HG03342 (cell line): ENCODE results near the gene MRPL9.

Experiments used
- ATAC-seq: cut with Tn5 transposase; IDR thresholded peaks from one replicate; pipeline ENCODE4 v1.9.1; 2021; ENCODE audit warnings: mild to moderate bottlenecking, moderate library complexity; ENCODE audit not compliant: unreplicated experiment

MRPL9 gene

GRCh38 chr1:151762941-151763921 is at the start of gene MRPL9:
MRPL9 (minus strand) TSS chr1:151763496; CDS start chr1:151763479, 17 bp downstream.
- peak; percentile 87 for ATAC-seq

GRCh38 chr1:151811181-151811580 is 47.9 kb upstream of the MRPL9 start:
- ATAC-seq: no peak

DNA sequence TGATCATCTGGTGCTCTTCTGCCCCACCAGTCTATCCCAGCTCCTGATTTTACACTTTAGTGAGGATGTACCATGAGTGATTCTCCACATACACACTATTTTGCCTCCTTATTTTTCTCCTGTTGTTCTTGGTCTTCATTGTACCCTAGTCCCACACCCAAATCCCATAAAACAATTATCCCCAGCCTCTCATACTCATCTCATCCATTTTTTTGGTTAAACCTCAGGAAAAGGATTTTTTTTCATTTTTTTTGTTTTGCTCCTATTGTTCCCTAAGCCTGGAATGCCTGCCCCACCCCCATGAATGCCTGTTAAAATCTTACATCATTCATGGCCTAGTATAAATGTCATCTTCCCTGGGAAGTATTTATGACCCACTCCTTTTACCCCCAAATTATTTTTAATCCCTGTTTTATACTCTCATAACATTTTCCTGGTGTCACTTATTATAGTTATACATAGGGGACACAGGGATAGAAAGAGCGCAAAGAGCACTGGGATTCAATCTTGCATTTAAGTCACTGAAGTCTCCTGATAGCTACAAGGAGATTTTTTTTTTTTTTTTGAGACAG is 46.8 kb upstream of the MRPL9 start:
- no peak for ATAC-seq

DNA sequence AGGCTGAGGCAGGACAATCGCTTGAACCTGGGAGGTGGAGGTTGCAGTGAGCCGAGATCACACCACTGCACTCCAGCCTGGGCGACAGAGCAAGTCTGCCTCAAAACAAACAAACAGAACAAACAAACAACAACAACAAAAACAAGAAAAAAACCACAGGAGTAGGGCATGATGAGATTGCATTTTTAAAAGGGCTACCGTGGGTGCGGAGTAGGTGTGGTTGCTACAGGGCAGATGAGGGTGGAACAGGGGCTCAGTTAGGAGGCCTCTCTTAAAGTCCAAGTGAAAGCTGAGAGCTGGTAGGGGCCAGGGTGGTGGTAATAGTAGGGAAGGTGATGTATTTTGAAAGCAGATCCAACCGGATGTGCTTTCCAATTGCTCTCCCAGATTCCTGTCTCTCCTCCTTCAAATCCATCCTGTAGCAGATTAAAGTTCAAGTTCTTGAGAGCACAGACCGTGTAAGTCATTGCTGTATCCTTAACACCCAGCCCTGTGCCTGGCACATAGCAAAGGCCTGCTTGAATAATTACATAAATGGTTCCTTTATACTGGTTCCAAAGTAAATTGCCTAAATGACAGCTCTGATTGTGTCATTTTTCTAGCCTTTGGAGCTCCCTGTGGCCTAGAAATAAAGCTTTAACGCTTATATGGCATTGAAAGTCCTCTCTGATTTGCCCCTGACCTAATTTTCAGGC is 46.1 kb upstream of the MRPL9 start:
- no peak for ATAC-seq

DNA sequence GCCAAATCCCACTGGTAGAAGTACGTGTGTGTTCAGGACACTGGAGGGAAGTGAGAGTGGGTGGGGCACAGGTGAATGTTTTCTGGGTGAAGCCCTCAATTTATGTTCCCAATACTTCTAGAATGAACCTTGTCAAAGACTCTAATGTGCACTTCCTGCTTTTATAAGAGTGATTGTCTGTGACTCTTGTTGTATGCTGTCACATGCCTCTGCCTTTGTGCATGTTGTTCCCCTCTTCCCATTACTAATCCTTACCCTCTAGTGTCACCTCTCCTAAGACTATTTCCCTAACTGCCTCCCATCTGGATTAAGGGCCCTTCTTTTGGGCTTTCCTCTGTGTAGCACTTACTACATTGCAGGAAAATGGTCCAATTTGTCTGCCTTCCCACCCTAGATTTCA is 44.5 kb upstream of the MRPL9 start:
- ATAC-seq: no peak

GRCh38 chr1:151807131-151807530 is 43.8 kb upstream of the MRPL9 start:
- ATAC-seq: no peak

DNA sequence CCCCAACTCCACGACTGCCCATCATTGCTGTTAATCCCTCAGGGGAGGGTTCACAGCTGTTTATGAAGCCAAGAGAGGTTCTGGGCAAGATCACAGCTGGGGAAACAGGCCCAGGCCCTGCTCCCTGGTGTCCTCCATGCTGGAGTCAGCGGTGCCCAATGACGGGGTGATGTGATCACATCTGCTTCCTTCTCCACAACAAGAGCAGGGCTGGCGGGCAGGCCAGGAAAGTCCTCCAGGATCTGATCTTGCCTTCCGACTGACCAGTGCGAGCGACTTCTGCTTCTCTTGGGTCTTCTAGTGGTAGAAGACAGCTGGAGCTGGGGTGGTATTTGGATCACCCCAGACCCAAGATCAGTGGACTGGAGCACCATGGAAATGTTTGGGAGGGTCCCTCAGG is 42.9 kb upstream of the MRPL9 start:
- ATAC-seq: no peak

DNA sequence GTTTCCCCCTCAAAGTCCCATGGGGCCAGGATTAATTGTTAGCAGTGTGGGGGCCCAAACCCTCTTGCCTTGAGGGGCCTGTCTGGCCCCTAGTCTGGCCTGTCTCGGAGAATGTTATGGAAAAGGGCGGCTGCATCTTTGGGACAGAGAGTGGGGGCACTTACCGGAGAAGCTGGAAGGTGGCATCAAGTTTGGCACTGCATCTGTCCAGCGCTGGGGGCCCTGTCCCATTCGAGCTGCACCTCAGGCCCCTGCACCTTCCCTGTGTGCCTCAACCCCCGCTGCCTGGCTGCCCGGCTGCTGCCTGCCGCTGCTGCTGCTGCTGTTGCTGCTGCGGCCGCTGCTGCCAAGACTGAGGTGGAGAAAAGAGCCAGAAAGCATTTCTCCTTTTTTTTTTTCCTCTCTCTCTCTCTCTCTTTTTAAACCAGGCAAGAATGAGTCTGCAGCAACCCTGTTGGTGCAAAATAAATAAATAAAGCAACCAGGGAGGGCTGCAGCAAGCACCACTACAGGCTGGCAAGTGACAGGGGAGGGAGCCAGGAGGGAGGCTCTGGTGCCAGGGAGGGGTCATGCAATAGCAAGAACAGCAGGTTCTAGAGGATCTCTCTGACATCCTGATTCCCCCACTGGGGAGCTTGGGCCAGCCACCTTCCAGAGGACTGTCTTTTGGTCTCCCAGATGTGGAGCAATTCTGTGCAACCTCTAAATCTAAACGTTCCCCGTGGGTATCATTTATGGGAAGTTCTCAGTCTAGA is 41.9 kb upstream of the MRPL9 start, which contains the start of gene LINGO4:
TSS of gene LINGO4 (minus strand) at position 354 of the 755 bp plus-strand sequence. CDS start 2,715 bp downstream, outside the sequence.
- ATAC-seq: no peak

- no peak for ATAC-seq
Measured at GRCh38 chr1:151803915-151804314, 40.6 kb upstream of the MRPL9 start.

- no peak for ATAC-seq
Measured at GRCh38 chr1:151803164-151803563, 39.9 kb upstream of the MRPL9 start.

DNA sequence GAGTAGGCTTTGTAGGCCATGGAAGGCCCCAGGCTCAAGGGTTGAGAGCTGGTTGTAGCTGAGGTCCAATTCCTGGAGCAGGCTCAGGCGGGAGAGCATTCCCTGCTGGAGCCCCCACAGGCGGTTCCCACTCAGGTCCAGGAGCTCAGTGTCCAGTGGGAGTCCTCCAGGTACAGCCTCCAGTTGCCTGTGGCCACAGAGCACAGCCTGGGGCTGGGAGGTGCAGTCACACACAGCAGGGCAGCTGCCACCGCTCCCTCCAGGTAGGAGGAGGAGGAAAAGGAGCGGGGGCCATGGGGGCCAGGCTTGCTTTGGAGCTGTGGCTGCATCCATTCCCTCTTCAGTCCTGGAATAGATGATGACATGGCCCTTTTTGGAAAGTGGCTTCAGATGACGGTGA is 39.1 kb upstream of the MRPL9 start:
- no peak for ATAC-seq

DNA sequence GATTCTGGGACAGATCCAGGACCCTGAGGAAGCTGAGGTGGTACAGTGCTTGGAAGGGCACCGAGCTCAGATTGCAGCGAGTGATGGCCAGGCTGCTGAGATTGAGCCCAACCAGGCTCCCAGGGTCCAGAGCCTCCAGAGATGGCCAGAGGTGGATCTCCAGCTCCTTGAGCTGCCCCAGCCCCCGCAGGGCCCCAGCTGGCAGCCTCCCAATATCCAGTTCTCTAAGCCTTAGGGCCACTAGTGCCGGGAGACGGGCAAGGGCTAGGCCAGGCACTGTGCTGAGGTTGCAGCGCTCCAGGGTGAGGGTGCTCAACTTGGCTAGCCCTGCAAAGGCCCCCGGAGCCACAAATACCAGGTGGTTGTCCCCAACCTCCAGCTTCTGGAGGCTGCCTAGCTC is 38.5 kb upstream of the MRPL9 start:
- no peak for ATAC-seq

DNA sequence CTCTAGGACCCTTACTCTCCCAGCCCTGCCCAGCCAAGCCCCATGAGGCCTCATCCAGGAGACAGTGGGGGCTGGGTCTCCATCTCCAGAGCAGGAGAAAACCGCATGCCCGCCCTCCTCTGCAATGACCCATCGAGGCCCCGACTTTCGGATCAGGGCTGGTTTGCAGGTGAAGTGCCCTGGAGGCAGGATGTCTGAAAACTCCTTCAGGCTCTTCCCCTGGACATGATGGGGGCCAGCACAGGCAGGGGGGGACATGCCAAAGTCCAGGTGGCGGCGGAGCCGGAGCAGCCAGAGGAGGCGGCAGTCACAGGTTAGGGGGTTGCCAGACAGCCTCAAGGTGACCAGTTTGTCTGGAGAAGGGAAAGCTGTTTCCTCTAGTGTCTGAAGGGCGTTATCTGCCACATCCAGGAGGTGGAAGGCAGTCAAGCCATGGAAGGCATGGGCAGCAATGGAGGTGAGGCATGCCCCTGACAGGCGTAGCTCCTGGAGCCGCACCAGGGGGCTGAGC is 38.1 kb upstream of the MRPL9 start:
- no peak for ATAC-seq

DNA sequence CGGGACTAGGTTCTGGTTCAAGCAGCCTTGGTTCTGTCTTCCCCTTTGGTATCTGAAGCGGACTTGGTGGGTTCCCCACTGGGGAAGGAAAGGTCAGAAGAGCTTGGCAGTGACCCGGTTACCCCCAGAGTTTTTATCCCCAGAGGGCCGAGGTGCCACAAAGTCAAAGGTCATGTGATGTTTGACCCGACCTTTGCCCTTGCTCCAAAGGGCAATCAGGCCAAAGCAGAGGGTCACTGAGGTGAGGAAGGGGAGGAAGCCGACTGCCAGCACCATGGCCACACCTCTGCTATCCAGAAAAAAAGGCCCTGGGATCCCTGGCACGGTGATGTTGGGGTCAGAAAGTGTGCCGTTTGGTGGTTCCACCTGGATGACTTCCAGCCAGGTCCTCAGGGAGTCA is 37.5 kb upstream of the MRPL9 start:
- no peak for ATAC-seq

DNA sequence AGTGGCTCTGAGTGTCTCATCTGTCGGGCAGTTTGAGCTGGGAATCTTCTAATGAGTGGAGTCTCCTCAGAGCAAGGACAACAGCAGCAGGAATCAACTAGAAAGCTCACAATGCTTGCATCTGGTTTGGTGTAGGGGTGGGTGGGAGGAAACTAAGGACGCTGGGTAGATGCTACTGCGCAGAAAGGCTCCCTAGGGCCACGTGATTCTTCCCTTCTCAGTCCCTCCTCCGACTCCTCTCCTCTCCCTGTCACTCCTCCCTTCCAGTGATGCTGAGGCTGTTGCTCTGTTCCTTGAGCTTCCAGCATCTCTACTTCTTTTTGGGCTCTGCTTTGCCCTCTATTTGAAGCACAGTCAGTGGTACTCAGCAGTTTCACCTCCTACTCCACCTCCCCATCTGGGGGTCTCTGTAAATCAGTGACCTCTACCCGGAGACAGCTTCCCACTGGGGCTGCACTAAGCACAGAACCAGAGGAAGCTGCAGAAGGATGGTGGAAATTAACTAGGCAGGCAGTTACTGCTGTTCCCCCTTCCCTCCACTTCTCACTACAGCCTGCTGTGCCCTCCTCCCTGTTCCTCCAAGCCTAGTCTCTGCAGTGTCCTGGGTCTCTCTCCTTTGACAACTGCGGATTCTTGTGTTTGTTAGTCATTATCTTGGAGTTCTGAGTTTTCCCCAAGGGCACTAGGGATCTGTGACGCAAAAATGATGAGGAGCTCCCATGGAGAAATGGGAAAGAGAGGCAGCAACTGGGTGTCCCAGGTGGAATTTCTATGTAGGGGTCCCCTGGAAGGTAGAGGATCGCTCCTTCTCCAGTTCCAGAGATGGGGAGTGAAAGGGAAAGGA is 36.1 kb upstream of the MRPL9 start:
- no peak for ATAC-seq

DNA sequence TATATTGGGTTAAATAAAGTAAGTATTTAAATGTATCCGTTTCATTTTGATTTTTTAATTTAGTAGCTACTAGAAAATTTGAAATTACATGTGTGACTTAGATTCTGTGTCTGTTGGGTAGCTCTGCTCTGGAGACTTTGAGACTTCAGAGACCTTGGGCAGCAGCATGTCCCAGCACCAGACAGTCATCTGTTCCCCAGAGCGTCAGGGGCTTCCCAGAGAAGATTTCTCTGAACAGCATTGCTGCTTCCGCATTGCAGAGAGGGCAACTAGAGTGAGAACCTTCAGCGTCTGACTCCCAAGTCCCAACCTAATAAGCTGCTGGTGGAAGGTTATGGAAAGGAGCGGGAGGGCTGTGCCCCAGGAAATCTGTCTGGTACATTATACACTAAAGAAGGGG is 35.3 kb upstream of the MRPL9 start:
- no peak for ATAC-seq

GRCh38 chr1:151790940-151791651 is 27.8 kb upstream of the MRPL9 start:
- ATAC-seq: peak; percentile 10

- ATAC-seq: peak; percentile 94
Measured at GRCh38 chr1:151790071-151790939, 27.0 kb upstream of the MRPL9 start, which contains the start of gene TDRKH. TDRKH (minus strand) TSS chr1:151790500; CDS start chr1:151783022, 7,478 bp downstream.
